GM21786 (cell line): Measurements from ENCODE around the gene ROR1.

Experiments used
- ATAC-seq: cut with Tn5 transposase; IDR thresholded peaks from one replicate; pipeline ENCODE4 v1.9.1; 2021; ENCODE audit not compliant: unreplicated experiment

The ROR1 gene

DNA sequence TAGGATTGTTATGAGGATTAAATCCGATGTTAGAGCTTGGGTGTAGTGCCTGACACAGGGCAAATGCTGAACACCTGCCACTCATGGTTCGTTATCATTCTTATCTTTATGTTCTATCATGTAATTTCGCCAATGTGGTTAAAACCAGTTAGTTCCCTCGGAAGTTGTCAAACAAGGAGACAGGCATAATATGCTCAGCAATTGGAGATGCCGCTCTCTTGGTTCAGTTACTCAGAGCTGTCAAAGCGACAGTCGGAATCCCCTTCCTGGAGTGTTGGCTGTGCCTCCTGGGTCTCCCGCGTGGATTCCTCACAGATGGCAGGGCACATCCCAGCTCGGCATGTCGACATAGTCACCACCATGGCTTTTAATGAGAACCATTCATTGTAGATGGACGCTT lies 192.2 kb downstream of the ROR1 start:
- no peak for ATAC-seq

- no peak for ATAC-seq
Measured at GRCh38 chr1:63967901-63968300, 194.1 kb downstream of the ROR1 start.

- ATAC-seq = no peak
Measured at GRCh38 chr1:63968663-63969440, 195.0 kb downstream of the ROR1 start.

- no peak for ATAC-seq
Measured at GRCh38 chr1:63969441-63969901, 195.7 kb downstream of the ROR1 start.

GRCh38 chr1:63971557-63971956 lies 197.7 kb downstream of the ROR1 start:
- no peak for ATAC-seq

GRCh38 chr1:63973005-63973419 lies 199.2 kb downstream of the ROR1 start:
- ATAC-seq = no peak

DNA sequence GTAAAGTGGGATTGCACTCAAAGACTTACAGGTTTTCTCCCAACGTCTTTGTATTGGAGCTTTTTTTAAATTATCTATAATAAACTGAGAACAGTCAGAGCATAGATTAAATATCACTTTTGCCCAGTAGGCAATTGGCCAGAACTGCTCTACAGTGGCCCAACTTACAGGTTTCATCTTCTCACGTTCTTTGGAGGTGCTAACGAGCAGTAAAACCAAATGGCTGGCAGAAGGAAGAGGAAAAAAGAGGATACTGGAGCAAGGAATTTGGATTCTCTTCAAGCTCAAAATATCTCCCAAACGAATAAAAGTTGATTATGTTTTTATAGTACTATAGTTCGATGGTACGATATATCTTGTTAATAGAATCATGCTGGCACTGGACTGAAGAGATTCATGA lies 201.1 kb downstream of the ROR1 start:
- ATAC-seq = no peak

DNA sequence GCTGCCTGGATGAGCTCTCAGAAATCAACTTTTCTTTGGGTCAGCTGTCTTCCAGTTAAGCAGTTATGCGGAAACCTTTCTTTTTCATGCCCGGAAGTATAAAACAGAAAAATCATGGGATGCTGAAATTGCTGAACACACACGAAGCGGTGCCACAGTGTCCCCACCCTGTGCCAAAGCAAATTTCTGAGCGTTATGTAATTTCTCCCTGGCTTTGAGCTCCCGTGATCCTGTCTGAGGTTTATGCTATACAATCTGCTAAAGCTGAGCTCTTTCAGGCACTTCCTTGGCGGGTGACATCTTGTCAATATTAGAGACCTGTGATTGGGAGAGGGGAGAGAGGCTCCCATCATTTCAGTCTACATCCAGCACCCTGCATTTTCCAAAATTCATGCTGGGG lies 201.7 kb downstream of the ROR1 start:
- ATAC-seq = no peak

DNA sequence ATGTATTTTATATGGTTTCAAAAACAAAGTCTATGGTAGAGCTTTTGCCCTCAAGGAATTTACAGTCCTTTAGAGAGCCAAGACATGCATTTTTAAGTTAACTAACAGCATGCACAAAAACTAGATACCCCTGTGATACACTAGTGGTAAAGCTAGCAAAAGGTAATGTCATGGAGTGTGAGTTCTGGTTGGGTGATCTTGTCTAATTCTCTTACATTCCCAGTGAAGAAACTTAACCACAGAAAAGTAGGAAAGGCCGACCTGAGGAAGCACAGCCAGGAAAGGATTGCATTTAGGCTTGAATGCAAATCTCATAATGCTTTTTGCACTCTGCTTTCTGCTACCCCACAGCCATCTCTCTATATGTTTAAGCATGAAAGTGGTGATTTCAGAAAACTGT lies 202.2 kb downstream of the ROR1 start:
- no peak for ATAC-seq

DNA sequence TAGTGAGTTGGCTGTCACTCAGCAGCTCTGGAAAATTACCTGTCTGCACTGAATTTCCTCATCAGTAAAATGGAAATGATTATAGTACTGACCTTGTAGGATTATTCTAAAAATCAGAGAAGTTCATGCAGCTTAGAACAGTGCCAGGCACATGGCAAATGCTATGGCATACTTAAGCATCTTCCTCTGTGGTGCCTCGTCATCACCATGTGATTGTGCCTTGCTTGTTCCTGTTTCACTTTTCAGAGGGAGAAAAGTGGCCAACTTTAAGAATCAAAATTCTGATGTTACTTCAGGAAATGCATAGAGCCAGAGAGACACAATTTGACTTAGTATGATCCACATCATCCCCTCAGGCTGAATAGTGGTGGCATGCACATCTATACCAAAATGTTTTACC lies 203.6 kb downstream of the ROR1 start:
- no peak for ATAC-seq

DNA sequence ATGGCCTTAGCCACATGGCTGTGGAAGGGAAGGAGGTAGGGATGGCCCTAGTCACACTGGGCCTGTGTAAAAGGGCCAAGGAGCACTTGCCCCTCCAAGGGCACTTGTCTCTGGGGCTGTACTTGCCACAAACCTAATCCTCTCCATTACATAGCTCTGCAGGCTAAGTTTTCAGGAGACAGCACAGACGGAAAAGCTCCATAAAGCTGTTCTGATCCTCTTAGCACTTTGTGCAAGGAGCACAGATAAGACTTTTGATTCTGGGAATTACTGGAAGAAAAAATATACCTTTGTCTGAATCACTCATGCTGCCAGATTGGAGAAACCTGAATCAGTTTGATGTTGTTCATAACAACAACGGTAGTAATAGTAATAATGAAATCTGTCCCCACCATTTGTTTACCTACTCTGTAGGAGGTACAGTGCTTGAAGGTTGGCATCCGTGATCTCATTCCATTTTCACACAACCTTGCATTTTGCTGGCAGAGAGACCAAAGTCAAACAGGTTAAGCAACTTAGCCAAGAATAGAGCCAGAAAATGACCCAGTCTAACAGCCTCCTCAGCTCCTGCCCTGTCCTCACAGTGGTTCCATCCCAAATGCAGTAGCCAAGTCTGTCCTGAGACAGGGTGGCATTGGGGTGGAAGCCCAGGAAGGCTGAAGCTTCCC lies 207.1 kb downstream of the ROR1 start:
- ATAC-seq = no peak

DNA sequence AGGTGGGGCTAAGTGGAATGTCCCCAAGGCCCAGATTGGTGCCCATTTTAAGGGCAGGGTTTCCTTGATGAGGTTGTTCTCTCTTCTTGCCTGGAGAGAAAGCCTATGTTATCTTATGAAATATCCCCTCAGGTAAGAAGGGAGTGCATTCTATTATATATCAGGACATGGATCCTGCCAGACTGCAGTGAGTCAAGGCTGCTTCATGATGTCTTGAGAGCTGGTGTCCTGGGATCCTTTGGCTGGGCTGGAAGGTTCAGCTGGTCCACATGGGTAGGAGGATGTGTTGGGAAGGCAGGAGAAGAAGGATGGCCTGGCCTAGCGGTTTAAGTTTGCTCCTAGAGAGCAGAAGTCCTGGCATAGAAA lies 207.6 kb downstream of the ROR1 start:
- ATAC-seq = no peak

DNA sequence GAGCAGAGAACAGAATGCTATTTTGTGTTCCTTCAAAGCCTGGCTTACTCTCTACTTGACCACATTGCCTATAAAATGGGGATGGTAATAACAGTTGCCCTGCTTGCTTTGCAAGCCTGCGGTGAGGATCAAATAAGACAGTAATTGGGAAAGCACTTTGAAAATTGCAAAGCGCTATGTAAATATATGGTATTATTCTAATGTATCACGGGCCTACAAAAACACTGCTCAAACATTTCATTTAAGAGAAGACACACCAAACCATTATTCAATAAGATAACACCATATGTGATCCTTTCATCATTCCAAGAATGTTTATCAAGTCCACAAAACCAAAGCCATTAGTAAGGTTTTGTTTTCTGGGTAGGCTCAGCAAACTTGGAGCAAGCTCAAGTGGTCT lies 208.4 kb downstream of the ROR1 start:
- no peak for ATAC-seq

- ATAC-seq = no peak
Measured at GRCh38 chr1:63983391-63984256, 209.8 kb downstream of the ROR1 start.

GRCh38 chr1:63984257-63984929 lies 210.6 kb downstream of the ROR1 start:
- no peak for ATAC-seq

DNA sequence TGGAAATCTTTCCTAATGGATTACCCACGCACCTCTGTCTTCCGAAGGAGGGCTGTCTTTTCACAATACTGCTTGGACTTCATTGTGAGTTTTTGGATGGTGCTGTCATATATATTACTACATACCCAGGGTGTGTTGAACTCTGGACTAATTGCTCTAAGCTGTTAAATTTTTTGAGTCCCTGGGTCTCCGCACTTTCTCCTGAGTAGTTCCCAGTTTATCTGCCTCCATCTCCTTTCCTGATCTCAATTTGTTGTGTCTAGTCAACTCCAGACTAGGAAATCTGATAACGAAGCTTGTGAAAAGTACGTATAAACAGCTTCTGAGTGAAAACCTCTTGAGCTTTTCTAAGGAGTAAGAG lies 211.1 kb downstream of the ROR1 start:
- ATAC-seq = no peak

GRCh38 chr1:63987014-63987627 lies 213.3 kb downstream of the ROR1 start:
- ATAC-seq = no peak

DNA sequence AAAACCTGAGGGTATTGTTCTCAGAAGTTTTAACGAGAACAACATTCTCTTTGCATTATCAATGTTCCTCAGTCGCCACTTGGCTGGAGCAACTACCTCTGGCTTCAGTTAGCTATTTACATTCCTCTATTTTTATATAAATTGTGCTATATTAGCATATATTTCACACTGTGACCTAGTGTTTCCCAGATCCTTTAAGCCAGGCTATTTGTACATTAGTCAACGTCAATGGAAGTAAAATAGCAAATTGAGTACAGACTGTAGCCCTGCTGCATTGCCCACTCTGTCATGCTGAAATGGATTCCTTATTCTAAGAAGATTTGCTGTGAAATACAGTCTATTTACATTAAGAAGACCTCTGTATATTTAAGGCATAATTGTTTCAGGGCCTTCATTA lies 213.8 kb downstream of the ROR1 start:
- no peak for ATAC-seq

DNA sequence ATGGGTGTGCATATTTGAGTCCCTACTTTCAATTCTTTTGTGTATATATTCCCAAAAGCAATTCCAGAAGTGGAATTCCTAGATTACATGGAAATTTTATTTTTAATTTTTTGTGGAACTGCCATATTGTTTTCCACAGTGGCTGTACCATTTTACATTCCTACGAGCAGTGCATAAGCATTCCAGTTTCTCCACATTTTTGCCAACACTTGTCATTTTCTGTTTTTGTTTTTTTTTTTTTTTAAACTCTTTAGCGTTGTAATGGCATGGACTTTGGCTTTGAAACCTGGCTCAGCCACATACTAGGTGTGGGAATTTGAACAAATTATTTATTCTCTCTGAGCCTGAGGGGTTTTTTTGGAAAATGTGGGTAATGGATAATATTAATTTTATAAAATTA lies 215.1 kb downstream of the ROR1 start:
- no peak for ATAC-seq

DNA sequence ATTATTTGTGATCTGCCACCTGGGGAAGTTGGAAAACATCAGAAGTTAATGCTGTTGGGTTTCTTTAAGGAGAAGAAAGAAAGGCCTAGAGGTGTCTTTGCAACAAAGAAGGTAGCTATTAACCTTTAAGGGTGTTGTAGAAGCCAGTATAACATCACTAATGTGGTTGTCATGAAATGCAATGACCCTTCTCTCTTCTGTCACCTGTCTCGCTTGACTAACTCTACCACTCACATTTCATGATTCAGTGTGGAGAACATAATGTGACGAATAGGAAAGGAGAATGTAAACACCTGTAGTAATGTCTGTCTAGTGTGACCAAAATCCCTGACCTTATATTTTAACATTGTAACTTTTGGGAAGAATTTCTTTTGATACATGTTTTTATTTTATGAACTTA lies 217.9 kb downstream of the ROR1 start:
- no peak for ATAC-seq

GRCh38 chr1:64000021-64000420 lies 226.2 kb downstream of the ROR1 start:
- ATAC-seq = no peak
